ENCODE results near the gene AADACL4.
"Not testable (repeated sequence)": the region's sequence is repeated elsewhere in the genome, so short reads cannot be mapped to it uniquely, and the experiment has no call there.

AADACL4 gene

GRCh38 chr1:12656575-12656974 is 12.7 kb downstream of the AADACL4 start:
- DNase-seq (ENCODE audit: low read depth, low spot score), result no peak

DNA sequence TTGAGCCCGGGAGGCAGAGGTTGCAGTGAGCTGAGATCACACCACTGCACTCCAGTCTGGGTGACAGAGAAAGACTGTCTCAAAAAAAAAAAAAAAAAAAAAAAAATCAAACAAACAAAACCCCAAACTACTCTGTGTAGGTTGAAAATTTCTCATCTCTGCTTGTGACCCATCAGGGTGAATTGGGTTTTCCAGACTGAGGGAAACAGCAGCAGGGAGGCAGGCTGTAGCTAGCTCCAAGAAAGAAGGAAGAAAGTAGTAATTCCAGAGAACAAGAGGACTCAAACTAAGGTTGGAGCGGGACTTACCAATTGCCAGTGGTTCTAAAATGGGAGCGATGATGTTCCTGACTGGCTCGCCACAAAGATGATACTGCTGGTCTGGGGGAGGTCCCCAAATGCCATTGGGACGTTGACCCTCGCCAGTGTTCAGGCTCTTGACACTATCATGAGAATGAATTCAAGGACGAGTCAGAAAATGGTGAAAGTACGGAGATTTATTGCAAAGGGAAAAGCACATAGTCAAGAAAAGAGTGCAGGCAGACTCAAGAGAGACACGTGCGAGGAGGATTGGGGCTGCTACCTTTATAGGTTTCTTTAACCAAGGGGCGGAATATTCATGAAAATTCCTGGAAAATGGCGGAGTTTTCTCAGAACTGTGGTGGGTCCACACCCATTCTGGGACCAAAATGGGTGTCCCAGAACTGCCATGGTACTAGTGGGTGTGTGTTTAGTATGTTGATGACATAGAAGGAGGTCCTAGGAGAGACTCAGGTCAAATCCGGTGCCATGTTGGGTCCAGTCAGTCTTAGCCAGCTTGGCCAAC is 13.4 kb downstream of the AADACL4 start:
- DNase-seq (ENCODE audit: low read depth, low spot score), result no peak
- no peak overlapping the region for H3K27ac ChIP-seq

More at GRCh38 chr1:12656575-12656974, 12.7 kb downstream of the AADACL4 start:
- no peak overlapping the region for H3K27ac ChIP-seq

GRCh38 chr1:12657885-12658512 is 14.1 kb downstream of the AADACL4 start:
- not testable (repeated sequence) for DNase-seq (ENCODE audit: low read depth, low spot score); H3K27ac ChIP-seq

- no peak overlapping the region for H3K27ac ChIP-seq
- peak; percentile 12 for DNase-seq (ENCODE audit: low read depth, low spot score)
Measured at GRCh38 chr1:12658531-12659453, 14.9 kb downstream of the AADACL4 start.

GRCh38 chr1:12661606-12662219 is 17.8 kb downstream of the AADACL4 start:
- DNase-seq (ENCODE audit: low read depth, low spot score), result no peak
- H3K27ac ChIP-seq, result no peak overlapping the region

- DNase-seq (ENCODE audit: low read depth, low spot score), result no peak
- H3K27ac ChIP-seq, result no peak overlapping the region
Measured at GRCh38 chr1:12662556-12662955, 18.7 kb downstream of the AADACL4 start.

DNA sequence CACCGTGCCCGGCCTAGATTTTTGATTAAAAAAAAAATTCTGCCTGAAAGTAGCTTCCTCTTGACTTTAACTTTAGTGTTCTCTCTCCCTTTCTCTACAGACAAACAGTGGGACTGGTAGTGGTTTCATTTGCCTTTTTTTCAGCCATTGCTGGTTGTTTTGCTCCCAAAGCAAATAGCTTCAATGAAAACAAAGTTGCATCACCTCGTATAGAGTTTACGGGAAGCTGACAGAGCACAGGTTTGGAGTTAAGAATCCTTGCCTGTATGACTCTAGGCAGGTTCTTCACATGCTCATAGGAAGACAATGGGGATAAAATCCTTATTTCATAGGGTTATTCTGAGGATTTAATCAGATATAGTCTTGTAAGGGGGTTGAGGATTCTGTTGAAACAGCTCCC is 21.6 kb downstream of the AADACL4 start:
- DNase-seq (ENCODE audit: low read depth, low spot score), result no peak

DNA sequence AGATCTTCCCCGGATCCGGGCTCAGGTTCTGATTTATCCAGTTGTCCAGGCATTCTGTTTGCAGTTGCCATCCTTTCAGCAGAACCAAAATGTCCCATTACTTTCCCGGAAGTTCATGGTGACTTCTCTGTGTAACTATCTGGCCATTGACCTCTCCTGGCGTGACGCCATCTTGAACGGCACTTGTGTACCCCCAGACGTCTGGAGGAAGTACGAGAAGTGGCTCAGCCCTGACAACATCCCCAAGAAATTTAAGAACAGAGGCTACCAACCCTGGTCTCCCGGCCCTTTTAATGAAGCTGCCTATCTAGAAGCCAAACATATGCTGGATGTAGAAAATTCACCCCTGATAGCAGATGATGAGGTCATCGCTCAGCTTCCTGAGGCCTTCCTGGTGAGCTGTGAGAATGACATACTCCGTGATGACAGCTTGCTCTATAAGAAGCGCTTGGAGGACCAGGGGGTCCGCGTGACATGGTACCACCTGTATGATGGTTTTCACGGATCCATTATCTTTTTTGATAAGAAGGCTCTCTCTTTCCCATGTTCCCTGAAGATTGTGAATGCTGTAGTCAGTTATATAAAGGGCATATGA is 22.4 kb downstream of the AADACL4 start:
- no peak overlapping the region for H3K27ac ChIP-seq
- no peak for DNase-seq (ENCODE audit: low read depth, low spot score)

More for the DNA sequence above, 21.6 kb downstream of the AADACL4 start:
- no peak overlapping the region for H3K27ac ChIP-seq

- no peak overlapping the region for H3K27ac ChIP-seq
- DNase-seq (ENCODE audit: low read depth, low spot score), result no peak
Measured at GRCh38 chr1:12669529-12670068, 25.7 kb downstream of the AADACL4 start.

GRCh38 chr1:12674358-12674757 is 30.5 kb downstream of the AADACL4 start:
- H3K27ac ChIP-seq, result no peak overlapping the region
- no peak for DNase-seq (ENCODE audit: low read depth, low spot score)

DNA sequence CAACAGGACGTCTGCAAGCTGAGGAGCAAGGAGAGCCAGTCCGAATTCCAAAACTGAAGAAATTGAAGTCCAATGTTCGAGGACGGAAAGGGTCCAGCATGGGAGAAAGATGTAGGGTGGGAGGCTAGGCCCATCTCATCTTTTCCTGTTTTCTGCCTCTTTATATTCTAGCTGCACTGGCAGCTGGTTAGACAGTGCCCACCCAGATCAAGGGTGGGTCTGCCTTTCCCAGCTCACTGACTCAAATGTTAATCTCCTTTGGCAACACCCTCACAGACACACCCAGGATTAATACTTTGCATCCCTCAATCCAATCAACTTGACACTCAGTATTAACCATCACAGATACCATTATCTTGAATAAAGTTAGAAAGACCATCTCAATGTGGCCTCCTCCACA is 32.2 kb downstream of the AADACL4 start:
- not testable (repeated sequence) for DNase-seq (ENCODE audit: low read depth, low spot score); H3K27ac ChIP-seq

- DNase-seq (ENCODE audit: low read depth, low spot score), result no peak
- no peak overlapping the region for H3K27ac ChIP-seq
Measured at GRCh38 chr1:12677565-12677964, 33.7 kb downstream of the AADACL4 start.

- no peak for DNase-seq (ENCODE audit: low read depth, low spot score)
- H3K27ac ChIP-seq, result no peak overlapping the region
Measured at GRCh38 chr1:12678350-12678749, 34.5 kb downstream of the AADACL4 start.

DNA sequence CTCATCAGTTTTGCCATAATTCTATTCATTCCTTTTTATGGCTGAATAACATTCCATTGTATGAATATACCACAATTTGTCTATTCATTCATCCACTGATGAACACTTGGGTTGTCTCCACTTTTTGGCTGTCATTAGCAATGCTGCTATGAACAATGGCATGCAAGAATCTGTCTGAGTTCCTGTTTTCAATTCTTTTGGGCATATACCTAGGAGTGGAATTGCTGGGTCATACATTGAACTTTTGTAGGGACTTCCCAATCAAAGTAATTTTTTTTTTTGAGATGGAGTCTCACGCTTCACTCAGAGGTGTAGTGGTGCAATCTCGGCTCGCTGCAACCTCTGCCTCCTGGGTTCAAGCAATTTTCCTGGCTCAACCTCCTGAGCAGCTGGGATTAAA is 34.9 kb downstream of the AADACL4 start:
- no peak for DNase-seq (ENCODE audit: low read depth, low spot score)

DNA sequence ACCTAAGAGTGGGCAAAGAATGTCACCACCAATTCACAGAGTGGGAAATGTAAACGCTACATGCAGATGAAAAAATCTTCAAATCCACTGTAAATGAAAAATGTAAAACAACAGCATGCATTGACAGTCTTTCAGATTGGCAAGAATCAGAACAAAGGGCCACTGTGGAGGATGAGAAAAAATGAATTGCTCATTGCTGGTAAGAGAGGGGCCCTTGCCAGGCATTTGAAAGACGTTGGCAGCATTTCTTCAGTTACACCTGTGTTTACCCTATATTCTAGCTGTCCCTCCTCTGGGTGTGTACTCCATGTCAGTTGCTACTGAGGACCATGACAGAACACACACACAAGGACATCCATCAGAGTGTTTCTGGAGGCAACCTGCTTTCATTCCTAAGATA is 46.3 kb downstream of the AADACL4 start:
- no peak for DNase-seq (ENCODE audit: low read depth, low spot score)

More for the DNA sequence above, 34.9 kb downstream of the AADACL4 start:
- no peak overlapping the region for H3K27ac ChIP-seq

DNA sequence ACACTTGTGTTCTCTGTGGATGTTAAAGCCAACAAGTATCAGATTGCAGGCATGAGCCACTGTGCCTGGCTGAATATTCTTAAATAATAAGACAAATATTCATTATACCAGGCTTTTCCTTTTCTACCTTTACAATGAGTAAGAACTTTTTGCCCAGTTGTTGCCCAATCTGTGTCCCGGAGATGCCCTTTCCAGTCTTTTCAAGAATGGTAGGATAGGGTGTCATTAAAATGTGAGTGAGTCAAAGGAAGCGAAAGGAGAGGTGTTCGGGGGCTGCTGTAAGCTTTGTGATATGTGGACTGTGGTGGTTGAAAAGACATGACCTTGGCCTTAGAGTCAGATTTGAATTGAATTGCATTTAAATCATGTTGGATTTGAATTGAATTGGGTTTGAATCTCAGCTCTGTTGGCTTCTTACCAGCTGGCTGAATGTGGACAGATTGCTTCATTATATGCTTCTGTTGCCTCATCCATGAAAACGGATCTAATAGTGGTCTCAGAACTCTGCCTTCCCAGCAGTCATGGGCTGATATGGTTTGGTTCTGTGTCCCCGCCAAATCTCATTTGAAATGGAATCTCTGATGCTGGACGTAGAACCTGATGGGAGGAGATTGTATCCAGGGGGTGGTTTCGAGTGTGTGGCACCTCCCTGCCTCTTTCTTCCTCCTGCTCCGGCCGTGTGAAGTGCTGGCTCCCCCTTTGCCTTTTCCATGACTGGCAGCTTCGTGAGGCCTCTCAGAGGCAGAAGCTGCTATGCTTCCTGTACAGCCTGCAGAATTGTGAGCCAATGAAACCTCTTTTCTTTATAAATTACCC is 49.3 kb downstream of the AADACL4 start:
- DNase-seq (ENCODE audit: low read depth, low spot score), result no peak
- H3K27ac ChIP-seq, result no peak overlapping the region

More for the DNA sequence above, 46.3 kb downstream of the AADACL4 start:
- H3K27ac ChIP-seq, result no peak overlapping the region

DNA sequence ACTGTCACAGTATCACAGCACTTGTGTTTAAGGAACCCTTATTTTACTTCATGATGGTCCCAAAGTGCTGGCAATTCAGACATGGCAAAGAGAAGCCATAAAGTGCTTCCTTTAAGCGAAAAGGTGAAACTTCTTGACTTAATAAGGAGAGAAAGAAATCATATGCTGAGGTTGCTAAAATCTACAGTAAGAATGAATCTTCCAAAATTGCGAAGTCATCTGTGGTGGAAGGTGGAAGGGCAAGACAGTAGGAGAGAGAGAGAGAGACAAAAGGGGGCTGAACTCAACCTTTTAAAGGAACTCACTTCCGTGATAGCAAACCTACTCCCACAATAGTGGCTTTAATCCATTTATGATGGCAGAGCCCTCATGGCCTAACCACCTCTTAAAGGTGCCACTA is 52.8 kb downstream of the AADACL4 start:
- DNase-seq (ENCODE audit: low read depth, low spot score), result no peak
- no peak overlapping the region for H3K27ac ChIP-seq

DNA sequence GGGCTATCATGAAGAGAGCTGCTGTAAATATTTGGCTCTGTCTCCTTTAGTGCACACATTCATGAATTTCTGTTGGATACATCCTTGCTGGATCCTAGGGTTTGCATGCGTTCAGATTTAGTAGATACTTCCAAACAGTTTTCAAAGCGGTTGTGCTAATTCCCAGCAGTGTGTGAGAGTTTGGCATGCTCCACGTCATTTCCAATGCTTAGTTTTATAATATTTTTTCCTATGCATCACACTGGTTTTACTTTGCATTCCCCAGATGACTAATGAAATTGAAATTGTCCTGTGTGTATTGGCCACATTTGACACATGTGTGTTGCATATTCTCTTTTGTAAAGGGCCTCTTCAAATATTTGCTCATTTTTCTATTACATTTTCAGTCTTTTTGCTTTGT is 53.5 kb downstream of the AADACL4 start:
- H3K27ac ChIP-seq, result no peak overlapping the region
- DNase-seq (ENCODE audit: low read depth, low spot score), result no peak
